B cell (primary cell): ENCODE results near the gene DMC1.

ENCODE experiments used
- EZH2 ChIP-seq: IDR thresholded peaks from 2 replicates; pipeline ENCODE4 v1.6.1; 2012; ENCODE audit warnings: borderline replicate concordance, low read depth, mild to moderate bottlenecking, moderate library complexity, low read length; ENCODE audit not compliant: insufficient read depth, poor library complexity, severe bottlenecking
- TF ChIP-seq, protein P1 (sequence below): fragments of 200-600 bp; IDR thresholded peaks from one replicate; pipeline ENCODE4 v1.8.0; 2022; ENCODE audit warnings: antibody characterized with exemption, mild to moderate bottlenecking

DNA sequence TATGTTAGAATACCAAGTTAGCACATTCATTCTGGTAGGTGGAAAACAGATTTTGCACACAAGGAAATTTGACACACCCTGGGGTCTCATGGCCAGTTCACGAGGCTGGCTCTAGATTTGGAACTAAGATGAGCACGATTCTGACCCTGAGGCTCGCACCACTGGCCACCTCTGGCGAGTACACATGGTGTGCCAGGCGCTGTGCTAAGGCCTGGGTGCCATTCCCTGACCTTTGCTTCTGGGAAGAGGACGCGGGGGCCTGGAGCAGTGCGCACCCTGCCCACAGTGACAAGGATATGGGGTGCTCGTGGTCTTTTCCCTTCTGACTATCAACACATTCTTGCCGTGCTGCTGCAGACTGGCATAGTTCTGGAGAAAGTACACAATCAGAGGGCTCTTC is 29.5 kb upstream of the DMC1 start:
- TF ChIP-seq, protein P1, sequence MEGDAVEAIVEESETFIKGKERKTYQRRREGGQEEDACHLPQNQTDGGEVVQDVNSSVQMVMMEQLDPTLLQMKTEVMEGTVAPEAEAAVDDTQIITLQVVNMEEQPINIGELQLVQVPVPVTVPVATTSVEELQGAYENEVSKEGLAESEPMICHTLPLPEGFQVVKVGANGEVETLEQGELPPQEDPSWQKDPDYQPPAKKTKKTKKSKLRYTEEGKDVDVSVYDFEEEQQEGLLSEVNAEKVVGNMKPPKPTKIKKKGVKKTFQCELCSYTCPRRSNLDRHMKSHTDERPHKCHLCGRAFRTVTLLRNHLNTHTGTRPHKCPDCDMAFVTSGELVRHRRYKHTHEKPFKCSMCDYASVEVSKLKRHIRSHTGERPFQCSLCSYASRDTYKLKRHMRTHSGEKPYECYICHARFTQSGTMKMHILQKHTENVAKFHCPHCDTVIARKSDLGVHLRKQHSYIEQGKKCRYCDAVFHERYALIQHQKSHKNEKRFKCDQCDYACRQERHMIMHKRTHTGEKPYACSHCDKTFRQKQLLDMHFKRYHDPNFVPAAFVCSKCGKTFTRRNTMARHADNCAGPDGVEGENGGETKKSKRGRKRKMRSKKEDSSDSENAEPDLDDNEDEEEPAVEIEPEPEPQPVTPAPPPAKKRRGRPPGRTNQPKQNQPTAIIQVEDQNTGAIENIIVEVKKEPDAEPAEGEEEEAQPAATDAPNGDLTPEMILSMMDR = no peak
- TF ChIP-seq EZH2 = no peak
